ENCODE results near the gene KIF17. TPM values are rescaled to one million over a fixed set of nuclear protein-coding genes. Genes with fewer than 3 reads are reported as not detected.
A peak's percentile ranks its signal among the peaks of the same experiment; 100 is the strongest.

KIF17 gene
- total RNA-seq, 1 experiment from 2014 or later: 5.1 TPM

GRCh38 chr1:20763417-20763816 lies 45.6 kb upstream of the KIF17 start:
- Histone ChIP-seq H4K20me1 (ENCODE audit: control insufficient read depth, insufficient read depth, insufficient read length) (no peaks in the 10 kb centered on the region), H4K8ac (replicated peaks; ENCODE audit: insufficient read length, low read depth, low read length) (no peak overlapping the region), H3K4me1 (ENCODE audit: insufficient read depth, low read length) (no peaks in the 10 kb centered on the region; the same call in 1 of the 2 replicates), H2BK5ac (ENCODE audit: insufficient read length, low read length) (no peak overlapping the region), H3K9me3 (ENCODE audit: control insufficient read depth, low read depth, low read length) (no peaks in the 10 kb centered on the region), H2AFZ (ENCODE audit: low read length) (no peak overlapping the region), H4K91ac (ENCODE audit: insufficient read length, low read depth, low read length) (no peak overlapping the region), H2BK120ac (ENCODE audit: low read depth, low read length, poor library complexity, severe bottlenecking) (no peak overlapping the region), H3K4ac (ENCODE audit: low read depth, low read length) (no peak overlapping the region), H3K56ac (ENCODE audit: insufficient read length, low read depth, low read length) (no peak overlapping the region), H2BK12ac (ENCODE audit: insufficient read length, low read depth, low read length) (no peak overlapping the region), H3K14ac (ENCODE audit: insufficient read depth, low read length) (no peak overlapping the region), H3K9ac (ENCODE audit: extremely low read depth, insufficient read length, low read length) (no peak overlapping the region), H3K79me1 (ENCODE audit: insufficient read depth, low read depth, low read length, poor library complexity, severe bottlenecking) (peaks cover 4% of the 10 kb centered on the region), H3K18ac (ENCODE audit: insufficient read length, low read depth, low read length) (no peak overlapping the region), H3K79me2 (ENCODE audit: insufficient read depth, low read length) (no peaks in the 10 kb centered on the region), H3K27me3 (ENCODE audit: insufficient read depth, low read length) (no peaks in the 10 kb centered on the region), H3K4me2 (ENCODE audit: insufficient read depth, insufficient read length, low read length) (no peak overlapping the region), H3T11ph (ENCODE audit: low read length) (no peak overlapping the region), H3K27ac (ENCODE audit: insufficient read length, low read depth, low read length) (no peak overlapping the region), H2BK15ac (ENCODE audit: low read depth, low read length) (no peak overlapping the region), H2AK5ac (ENCODE audit: insufficient read length, low read length) (no peak overlapping the region), H4K5ac (ENCODE audit: insufficient read length, low read depth, low read length) (no peak overlapping the region), H3K23me2 (ENCODE audit: insufficient read length, low read depth, low read length, poor library complexity, severe bottlenecking) (no peaks in the 10 kb centered on the region), H3K23ac (ENCODE audit: insufficient read length, low read depth, low read length) (no peak overlapping the region), H2BK20ac (ENCODE audit: low read depth, low read length, poor library complexity, severe bottlenecking) (no peak overlapping the region)
- H3K27ac Mint-ChIP-seq: peak overlapping the region in 1 of 3 experiments; percentile 80; a peak in 1 of 7 replicates
- peaks cover 16 to 20% of the 10 kb centered on the region in 2 experiments for H3K4me1 Mint-ChIP-seq
- no peak for TF ChIP-seq CTCF (conservative IDR thresholded peaks at IDR 0.05)
- DNase-seq: no peak
- WGBS (ENCODE audit: extremely low coverage, insufficient read length, low lambda C conversion rate): no CpG with 5 or more reads among the region's 3 CpGs
- H3K36me3 Mint-ChIP-seq (ENCODE audit: insufficient read depth in 1 of 3, low read depth in 3 of 3): peaks cover 45 to 95% (median 85%) of the 10 kb centered on the region in 3 experiments; a peak in 6 of 7 replicates
- H3K27me3 Mint-ChIP-seq (ENCODE audit: low read depth): no peaks in the 10 kb centered on the region
- H3K9me3 Mint-ChIP-seq: no peaks in the 10 kb centered on the region
- H3K4me3 Mint-ChIP-seq: no peak overlapping the region

Data from H9 (cell line).